HepG2 (cell line): Measurements from ENCODE around the gene ITK. TPM values are rescaled to one million over a fixed set of nuclear protein-coding genes. Genes with fewer than 3 reads are reported as not detected.

ENCODE experiments used
- ATAC-seq: fragments of 200-7000 bp; cut with Tn5 transposase; 3 replicates; pipeline ENCODE4 v1.9.1; 2020; ENCODE audit warnings: mild to moderate bottlenecking, moderate library complexity
- BruUV-seq: library from RNA; stranded (reverse); fragments of 400-500 nt; replicated peaks from 2 replicates; lab custom pipeline; 2021; lab: Mats Ljungman, UMichigan
- CTCF ChIA-PET: fragments of 300-600 bp; formaldehyde crosslinking; extraction: SDS; loops from one replicate; lab custom pipeline; 2021; ENCODE audit warnings: low total read pairs, inconsistent platforms, low intra/inter-chr PET ratio; lab: Yijun Ruan, JAX
- POLR2A ChIA-PET: fragments of 350-600 bp; sonication (Branson Sonifier 250); formaldehyde crosslinking; loops from one replicate; lab custom pipeline; 2020; ENCODE audit warnings: antibody characterized with exemption, inconsistent platforms; lab: Yijun Ruan, JAX
- DNase-seq: peaks from one replicate; pipeline ENCODE4 v3.0.0-alpha.2; 2015; ENCODE audit warnings: low spot score
- FAIRE-seq: peaks from 3 replicates; lab custom pipeline; 2011; peaks lifted over from hg19 to GRCh38; lab: Jason Lieb, UNC
- H2AFZ ChIP-seq: one replicate; pipeline ENCODE4 v1.6.1; 2011; ENCODE audit warnings: low read length, inconsistent platforms
- H3K27ac ChIP-seq: fragments of 300-600 bp; 3 replicates; pipeline ENCODE4 v1.8.0; 2011; ENCODE audit warnings: mixed run types, mild to moderate bottlenecking, mixed read lengths, low read length, inconsistent platforms; ENCODE audit not compliant: insufficient read depth; ENCODE audit errors: extremely low read length
- H3K27me3 ChIP-seq, 2 experiments: fragments of 200-600 bp in 1 of 2; 2 replicates in 1 of 2; 3 replicates in 1 of 2; pipeline versions ENCODE4 v1.6.0 to v1.8.0; 2011; ENCODE audit warnings: low read length in 2 of 2, mild to moderate bottlenecking in 2 of 2, moderate library complexity in 2 of 2, inconsistent platforms in 1 of 2; ENCODE audit not compliant: insufficient read depth in 2 of 2, control insufficient read depth in 1 of 2
- H3K36me3 ChIP-seq, 2 experiments: fragments of 200-600 bp in 1 of 2; replicated peaks in 1 of 2; 2 replicates in 1 of 2; 3 replicates in 1 of 2; pipeline versions ENCODE4 v1.5.1 to v1.8.0; 2011; ENCODE audit warnings: low read length in 2 of 2, inconsistent platforms in 1 of 2; ENCODE audit not compliant: insufficient read depth in 2 of 2, control insufficient read depth in 1 of 2
- H3K4me1 ChIP-seq: 2 replicates; pipeline ENCODE4 v1.5.1; 2012; ENCODE audit warnings: low read length, inconsistent platforms; ENCODE audit not compliant: insufficient read depth
- H3K4me2 ChIP-seq: 2 replicates; pipeline ENCODE4 v1.6.0; 2011; ENCODE audit warnings: low read depth, low read length, inconsistent platforms
- H3K4me3 ChIP-seq, 3 experiments: fragments of 200-600 bp in 1 of 3; sonication (generic), shearing (Covaris generic) in 1 of 3; replicated peaks in 1 of 3; 2 replicates each; pipeline ENCODE4 v1.5.1; 2011 to 2016; ENCODE audit warnings: low read length in 3 of 3, inconsistent platforms in 2 of 3, low read depth in 2 of 3, mild to moderate bottlenecking in 2 of 3, control low read depth in 1 of 3, mixed read lengths in 1 of 3; ENCODE audit not compliant: insufficient read depth in 1 of 3
- H3K79me2 ChIP-seq: one replicate; pipeline ENCODE4 v1.6.1; 2011; ENCODE audit warnings: low read length, inconsistent platforms; ENCODE audit not compliant: insufficient read depth
- H3K9ac ChIP-seq: 2 replicates; pipeline ENCODE4 v1.6.0; 2011; ENCODE audit warnings: mild to moderate bottlenecking, low read depth, low read length, inconsistent platforms; ENCODE audit not compliant: insufficient read depth
- H3K9me3 ChIP-seq: 2 replicates; pipeline ENCODE4 v1.5.1; 2012; ENCODE audit warnings: mild to moderate bottlenecking, low read length
- H4K20me1 ChIP-seq: 2 replicates; pipeline ENCODE4 v1.6.0; 2011; ENCODE audit warnings: inconsistent platforms, mild to moderate bottlenecking, low read length, moderate library complexity; ENCODE audit not compliant: insufficient read depth
- AKAP8 ChIP-seq: sonication (generic); formaldehyde crosslinking; IDR thresholded peaks from 2 replicates; pipeline ENCODE4 v1.5.1; 2020; ENCODE audit warnings: mild to moderate bottlenecking, missing genetic modification reagents
- EEA1 ChIP-seq: sonication (generic); formaldehyde crosslinking; IDR thresholded peaks from 2 replicates; pipeline ENCODE4 v1.5.1; 2020; ENCODE audit warnings: mild to moderate bottlenecking, missing genetic modification reagents, borderline replicate concordance
- FOXA1 ChIP-seq, 2 experiments: fragments of 450-650 bp in 1 of 2; sonication (generic) in 1 of 2; formaldehyde crosslinking in 1 of 2; IDR thresholded peaks; 2 replicates each; pipeline versions ENCODE4 v1.4.0 to v1.6.1; 2016 to 2020; ENCODE audit warnings: missing genetic modification reagents in 1 of 2
- FOXA3 ChIP-seq: IDR thresholded peaks from 2 replicates; pipeline ENCODE4 v1.6.1; 2016; ENCODE audit warnings: missing genetic modification reagents, missing compliant biosample characterization
- HNRNPLL ChIP-seq: fragments of 200-400 bp; formaldehyde crosslinking; IDR thresholded peaks from 2 replicates; pipeline ENCODE4 v1.6.1; 2017; ENCODE audit warnings: mild to moderate bottlenecking, low read depth, low read length; ENCODE audit not compliant: poor library complexity, severe bottlenecking
- KDM4B ChIP-seq: sonication (generic); formaldehyde crosslinking; IDR thresholded peaks from 2 replicates; pipeline ENCODE4 v1.4.0; 2020; ENCODE audit warnings: missing genetic modification reagents
- KDM6A ChIP-seq: IDR thresholded peaks from 2 replicates; pipeline ENCODE4 v1.6.1; 2016; ENCODE audit warnings: low read depth
- MATR3 ChIP-seq: sonication (generic); formaldehyde crosslinking; IDR thresholded peaks from 2 replicates; pipeline ENCODE4 v1.4.0; 2020; ENCODE audit warnings: missing genetic modification reagents
- MEIS1 ChIP-seq: sonication (generic); formaldehyde crosslinking; IDR thresholded peaks from 2 replicates; pipeline ENCODE4 v1.9.0; 2021; ENCODE audit warnings: mild to moderate bottlenecking, missing genetic modification reagents, moderate library complexity, borderline replicate concordance
- MTA3 ChIP-seq: sonication (generic); formaldehyde crosslinking; IDR thresholded peaks from 2 replicates; pipeline ENCODE4 v1.4.0; 2020; ENCODE audit warnings: missing genetic modification reagents
- NR2F2 ChIP-seq: IDR thresholded peaks from 2 replicates; pipeline ENCODE4 v1.6.1; 2012; ENCODE audit warnings: low read depth, inconsistent platforms, borderline replicate concordance
- PBX3 ChIP-seq: sonication (generic); formaldehyde crosslinking; IDR thresholded peaks from 2 replicates; pipeline ENCODE4 v1.8.1; 2023; ENCODE audit warnings: missing genetic modification reagents, inconsistent platforms, borderline replicate concordance
- RARG ChIP-seq: sonication (generic); formaldehyde crosslinking; IDR thresholded peaks from 2 replicates; pipeline ENCODE4 v1.4.0; 2020; ENCODE audit warnings: low read depth, mild to moderate bottlenecking, missing genetic modification reagents
- SIX1 ChIP-seq: sonication (generic); formaldehyde crosslinking; IDR thresholded peaks from 2 replicates; pipeline ENCODE4 v1.4.0; 2020; ENCODE audit warnings: missing genetic modification reagents, borderline replicate concordance
- SYNCRIP ChIP-seq: fragments of 200-400 bp; formaldehyde crosslinking; IDR thresholded peaks from 2 replicates; pipeline ENCODE4 v1.6.1; 2018; ENCODE audit warnings: mild to moderate bottlenecking, low read depth, low read length; ENCODE audit not compliant: insufficient read depth
- THAP8 ChIP-seq: sonication (generic); formaldehyde crosslinking; IDR thresholded peaks from 2 replicates; pipeline ENCODE4 v1.5.1; 2020; ENCODE audit warnings: missing genetic modification reagents, mild to moderate bottlenecking, borderline replicate concordance
- ZBTB7B ChIP-seq: sonication (generic); formaldehyde crosslinking; IDR thresholded peaks from 2 replicates; pipeline ENCODE4 v1.4.0; 2020; ENCODE audit warnings: missing genetic modification reagents
- ZFAT ChIP-seq: sonication (generic); formaldehyde crosslinking; conservative IDR thresholded peaks from 2 replicates; pipeline ENCODE4 v1.8.1; 2023; ENCODE audit warnings: missing genetic modification reagents, inconsistent platforms
- ZNF512B ChIP-seq: sonication (generic); formaldehyde crosslinking; IDR thresholded peaks from 2 replicates; pipeline ENCODE4 v1.5.1; 2020; ENCODE audit warnings: missing genetic modification reagents, mild to moderate bottlenecking, borderline replicate concordance
- ZNF577 ChIP-seq: sonication (generic); formaldehyde crosslinking; IDR thresholded peaks from 2 replicates; pipeline ENCODE4 v1.4.0; 2020; ENCODE audit warnings: mild to moderate bottlenecking, low read depth, missing genetic modification reagents, borderline replicate concordance
- WGBS: methylation state at CpG from one replicate; pipeline ENCODE4 v1.1.6; 2017; ENCODE audit warnings: low lambda C conversion rate; 5-methylcytosine and 5-hydroxymethylcytosine counted together
- in situ Hi-C: cut with HindIII; loops from 2 replicates; pipeline ENCODE4 v1.10.0; 2017; ENCODE audit warnings: low pct_unique_long_range_greater_than_20kb; ENCODE audit not compliant: extremely low pct_ligation_motif_present
- intact Hi-C: fragments of 100-400 bp; cut with micrococcal nuclease; formaldehyde crosslinking; loops from one replicate; pipeline ENCODE4 v1.10.0; 2022; ENCODE audit not compliant: unreplicated experiment
- polyA plus RNA-seq, 8 experiments: library from polyadenylated mRNA; depleted of rRNA in 3 of 8; stranded (reverse) in 7 of 8; unstranded in 1 of 8; fragments of >200 nt; fragmentation: Illumina TruSeq in 4 of 8; extraction: Trizol in 4 of 8; gene quantifications; 2 replicates each; pipeline versions ENCODE4 v1.2.1 to v1.2.3, GENCODE V29; 2011 to 2016; ENCODE audit warnings: low read depth in 4 of 8, missing spikeins in 1 of 8, mixed read lengths in 1 of 8; ENCODE audit not compliant: insufficient read depth in 1 of 8
- total RNA-seq, 5 experiments: library from RNA; depleted of rRNA; stranded (reverse); fragments of >200 nt; fragmentation: Illumina TruSeq; extraction: Trizol; gene quantifications; 2 replicates each; pipeline ENCODE4 v1.2.3, GENCODE V29; 2016; ENCODE audit warnings: low read depth in 1 of 5

ITK gene
- total and polyA plus RNA-seq, 2 of the 13 experiments (the other 11 are each of a cell fraction or from before 2014, with no cell fraction given): 0.01 TPM; not detected in 1

- TF ChIP-seq ZNF512B (no peak), ZFAT (CRISPR knock-in tag) (no peak), EEA1 (CRISPR knock-in tag) (no peak), KDM4B (CRISPR knock-in tag) (no peak), FOXA1 (IDR thresholded peaks at IDR 0.05) (no peak), FOXA1 (CRISPR knock-in tag; IDR thresholded peaks at IDR 0.05) (no peak), MTA3 (no peak), NR2F2 (no peak)
- TF ChIP-seq, all 625 proteins: peak for 0
These were observed 16.4 kb downstream of the ITK start (continued) for GRCh38 chr5:157197086-157197485.

GRCh38 chr5:157198277-157198986, 17.8 kb downstream of the ITK start:
- H3K4me2 ChIP-seq: no peak overlapping the region
- peaks cover 0 to 5% of the 10 kb centered on the region in 2 experiments; a peak in 1 of 5 replicates for H3K27me3 ChIP-seq
- ATAC-seq: no peak
- FAIRE-seq: no peak
- POLR2A ChIA-PET: no interaction called here
- H3K79me2 ChIP-seq: no peaks in the 10 kb centered on the region
- H3K4me1 ChIP-seq: peaks cover 6% of the 10 kb centered on the region
- no peak overlapping the region for H2AFZ ChIP-seq
- intact Hi-C loops: no loop called here
- no peaks in the 10 kb centered on the region; the same call in 1 of the 2 replicates for H4K20me1 ChIP-seq
- WGBS: 0% methylated on average over 4 of the region's 5 CpGs
- no TSS peak for BruUV-seq
- no peaks in the 10 kb centered on the region for H3K9me3 ChIP-seq
- CTCF ChIA-PET: no interaction called here
- in situ Hi-C loops: no loop called here
- DNase-seq: no peak
- no peak overlapping the region for H3K27ac ChIP-seq
- no peak overlapping the region for H3K4me3 ChIP-seq
- no peak overlapping the region for H3K9ac ChIP-seq
- no peaks in the 10 kb centered on the region for H3K36me3 ChIP-seq
- TF ChIP-seq AKAP8 (CRISPR knock-in tag) (no peak), ZNF577 (CRISPR knock-in tag) (no peak), RARG (CRISPR knock-in tag) (no peak), ZBTB7B (no peak), SIX1 (CRISPR knock-in tag) (no peak), MATR3 (CRISPR knock-in tag) (no peak), THAP8 (no peak), KDM6A (CRISPR knock-in tag) (no peak), HNRNPLL (no peak), SYNCRIP (no peak), PBX3 (CRISPR knock-in tag) (no peak), MEIS1 (CRISPR knock-in tag) (no peak), FOXA3 (CRISPR knock-in tag) (no peak)
